ENCODE results near the gene PPP2R1B. TPM values are rescaled to one million over a fixed set of nuclear protein-coding genes. Genes with fewer than 3 reads are reported as not detected.
"Not testable (repeated sequence)": the region's sequence is repeated elsewhere in the genome, so short reads cannot be mapped to it uniquely, and the experiment has no call there.

Gene PPP2R1B
- total RNA-seq, 1 donor from 2014 or later = 35.6 TPM

DNA sequence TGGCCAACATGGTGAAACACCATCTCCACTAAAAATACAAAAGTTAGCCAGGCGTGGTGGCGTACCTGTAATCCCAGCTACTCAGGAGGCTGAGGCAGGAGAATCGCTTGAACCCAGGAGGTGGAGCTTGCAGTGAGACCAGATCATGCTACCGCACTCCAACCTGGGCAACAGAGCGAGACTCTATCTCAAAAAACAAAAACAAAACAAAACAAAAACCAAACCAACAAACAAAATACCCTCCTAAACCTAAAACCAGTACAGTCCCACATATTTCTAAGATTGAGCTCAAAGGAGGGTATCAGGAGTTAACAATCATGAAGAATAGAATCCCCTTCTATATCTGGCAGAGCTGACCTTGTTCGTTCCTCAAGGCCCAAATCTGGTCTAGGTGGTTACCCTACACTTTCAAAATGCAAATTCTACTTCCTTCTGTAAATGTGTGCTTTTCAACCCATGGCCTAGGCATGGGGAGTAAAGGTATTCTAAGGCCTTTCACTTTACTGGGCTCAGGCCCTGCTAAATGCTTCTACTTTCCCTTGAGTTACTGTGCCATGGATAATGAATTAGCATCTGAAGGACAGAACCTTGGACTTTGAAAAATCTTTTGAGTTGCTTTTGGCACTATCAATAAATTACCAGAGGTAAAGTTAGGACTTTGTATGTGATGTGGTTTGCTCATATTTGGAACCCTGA is 10.4 kb upstream of the PPP2R1B start:
- Histone ChIP-seq H3K4me1 (no peaks in the 10 kb centered on the region), H3K9me3 (no peaks in the 10 kb centered on the region), H3K4me3 (no peak overlapping the region), H3K27me3 (no peaks in the 10 kb centered on the region), H3K36me3 (no peaks in the 10 kb centered on the region), H3K27ac (no peak overlapping the region)
- no peak for DNase-seq (ENCODE audit: extremely low spot score in 2 of 2)
- TF ChIP-seq POLR2A (IDR thresholded peaks at IDR 0.05) = no peak
- no peak for TF ChIP-seq POLR2AphosphoS5 (IDR thresholded peaks at IDR 0.05; ENCODE audit: insufficient read depth in 1 of 2, low read depth in 1 of 2)
- TF ChIP-seq, protein P1, sequence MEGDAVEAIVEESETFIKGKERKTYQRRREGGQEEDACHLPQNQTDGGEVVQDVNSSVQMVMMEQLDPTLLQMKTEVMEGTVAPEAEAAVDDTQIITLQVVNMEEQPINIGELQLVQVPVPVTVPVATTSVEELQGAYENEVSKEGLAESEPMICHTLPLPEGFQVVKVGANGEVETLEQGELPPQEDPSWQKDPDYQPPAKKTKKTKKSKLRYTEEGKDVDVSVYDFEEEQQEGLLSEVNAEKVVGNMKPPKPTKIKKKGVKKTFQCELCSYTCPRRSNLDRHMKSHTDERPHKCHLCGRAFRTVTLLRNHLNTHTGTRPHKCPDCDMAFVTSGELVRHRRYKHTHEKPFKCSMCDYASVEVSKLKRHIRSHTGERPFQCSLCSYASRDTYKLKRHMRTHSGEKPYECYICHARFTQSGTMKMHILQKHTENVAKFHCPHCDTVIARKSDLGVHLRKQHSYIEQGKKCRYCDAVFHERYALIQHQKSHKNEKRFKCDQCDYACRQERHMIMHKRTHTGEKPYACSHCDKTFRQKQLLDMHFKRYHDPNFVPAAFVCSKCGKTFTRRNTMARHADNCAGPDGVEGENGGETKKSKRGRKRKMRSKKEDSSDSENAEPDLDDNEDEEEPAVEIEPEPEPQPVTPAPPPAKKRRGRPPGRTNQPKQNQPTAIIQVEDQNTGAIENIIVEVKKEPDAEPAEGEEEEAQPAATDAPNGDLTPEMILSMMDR (IDR thresholded peaks at IDR 0.05) = no peak
- intact Hi-C loops (cut with DNase I) = loop anchor here (2.0 to 5.0 kb wide), 2 partner anchors 66 to 180 kb away; no protein-coding TSS in a partner anchor

DNA sequence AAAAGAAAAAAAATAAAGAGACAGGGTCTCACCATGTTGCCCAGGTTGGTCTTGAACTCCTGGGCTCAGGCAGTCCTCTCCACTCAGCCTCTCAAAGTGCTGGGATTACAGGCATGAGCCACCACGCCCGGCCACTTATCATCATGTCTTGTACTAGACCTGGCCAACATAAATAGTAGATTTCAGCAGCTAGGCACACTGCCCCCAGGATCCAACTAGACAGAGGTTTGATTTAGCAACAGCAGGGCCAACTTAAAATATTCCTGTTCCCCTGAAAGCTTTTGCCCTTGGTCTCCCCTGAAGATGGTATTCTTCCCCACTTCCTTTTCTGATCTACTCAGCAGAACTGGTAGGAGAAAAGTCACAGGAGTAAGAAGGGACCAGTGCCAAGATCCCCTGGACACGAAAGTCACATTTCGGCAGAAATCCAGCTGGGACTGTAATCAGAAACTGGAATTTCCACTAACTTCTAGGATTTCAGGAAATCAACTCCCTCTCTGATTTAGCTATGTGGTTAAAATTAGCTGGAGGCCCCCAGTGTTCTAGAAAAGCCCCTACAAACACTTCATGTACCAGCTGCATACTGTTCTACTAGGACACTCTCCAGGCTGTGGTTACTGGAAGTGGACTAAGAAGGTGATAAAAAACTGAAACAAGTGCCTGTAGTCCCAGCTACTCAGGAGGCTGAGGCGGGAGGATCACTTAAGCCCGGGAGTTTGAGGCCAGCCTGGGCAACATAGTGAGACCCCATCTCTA is 8.9 kb upstream of the PPP2R1B start:
- TF ChIP-seq POLR2AphosphoS5 (IDR thresholded peaks at IDR 0.05; ENCODE audit: insufficient read depth in 1 of 2, low read depth in 1 of 2) = no peak
- TF ChIP-seq POLR2A (IDR thresholded peaks at IDR 0.05) = no peak
- TF ChIP-seq, protein P1 (IDR thresholded peaks at IDR 0.05) = no peak
- no peaks in the 10 kb centered on the region for H3K27me3 ChIP-seq
- intact Hi-C loops (cut with DNase I) = loop anchor here (5.0 kb wide), 1 partner anchor 67 kb away; no protein-coding TSS in a partner anchor
- no peak overlapping the region for H3K27ac ChIP-seq
- no peak overlapping the region for H3K4me3 ChIP-seq
- no peaks in the 10 kb centered on the region for H3K36me3 ChIP-seq
- H3K9me3 ChIP-seq = no peaks in the 10 kb centered on the region
- no peak for DNase-seq (ENCODE audit: extremely low spot score in 2 of 2)
- no peaks in the 10 kb centered on the region for H3K4me1 ChIP-seq

DNA sequence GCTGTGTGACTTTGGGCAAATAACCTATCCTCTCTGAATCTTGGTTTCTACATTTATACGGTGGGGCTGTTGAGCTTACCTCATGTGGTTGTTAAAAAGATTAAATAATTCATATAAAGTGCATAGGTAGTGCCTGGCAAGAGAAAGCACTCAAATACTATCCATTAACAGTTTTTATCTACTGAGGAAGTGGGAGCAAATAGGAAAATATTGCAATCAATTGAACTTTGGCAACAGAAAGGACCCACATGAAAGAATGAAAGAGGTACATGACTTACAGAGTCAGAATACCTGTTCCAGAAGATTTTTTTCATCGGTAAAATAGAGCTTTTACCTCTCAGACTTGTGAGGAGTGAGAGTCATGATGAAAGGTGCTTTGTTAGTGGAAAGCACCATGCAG is 6.3 kb upstream of the PPP2R1B start:
- intact Hi-C loops (cut with DNase I) = no loop called here
- H3K4me3 ChIP-seq = no peak overlapping the region

DNA sequence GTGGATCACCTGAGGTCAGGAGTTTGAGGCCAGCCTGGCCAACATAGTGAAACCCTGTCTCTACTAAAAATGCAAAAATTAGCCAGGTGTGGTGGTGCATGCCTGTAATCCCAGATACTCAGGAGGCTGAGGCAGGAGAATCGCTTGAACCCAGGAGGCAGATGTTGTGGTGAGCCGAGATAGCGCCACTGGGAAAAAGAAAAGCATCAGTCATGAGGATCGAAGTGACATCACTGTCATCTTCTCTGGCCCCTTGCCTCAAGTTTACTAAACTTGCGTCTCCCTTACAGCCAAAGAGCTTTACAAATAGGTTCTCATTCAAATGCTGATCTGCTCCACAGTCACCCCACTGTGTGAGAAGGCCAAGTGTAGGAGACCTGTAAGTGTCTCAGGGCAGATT is 5.0 kb upstream of the PPP2R1B start:
- H3K36me3 ChIP-seq; intact Hi-C loops (cut with DNase I); H3K9me3 ChIP-seq; H3K27ac ChIP-seq; H3K4me3 ChIP-seq; H3K27me3 ChIP-seq; DNase-seq (ENCODE audit: extremely low spot score in 2 of 2): not testable (repeated sequence)
- H3K4me1 ChIP-seq = peaks cover 11% of the 10 kb centered on the region

More for the DNA sequence above, 6.3 kb upstream of the PPP2R1B start:
- Histone ChIP-seq H3K36me3 (no peaks in the 10 kb centered on the region), H3K4me1 (peaks cover 1% of the 10 kb centered on the region), H3K27me3 (no peaks in the 10 kb centered on the region), H3K27ac (no peak overlapping the region), H3K9me3 (no peaks in the 10 kb centered on the region)
- no peak for DNase-seq (ENCODE audit: extremely low spot score in 2 of 2)
- TF ChIP-seq POLR2A (IDR thresholded peaks at IDR 0.05) = no peak
- TF ChIP-seq POLR2AphosphoS5 (IDR thresholded peaks at IDR 0.05; ENCODE audit: insufficient read depth in 1 of 2, low read depth in 1 of 2) = no peak
- TF ChIP-seq, protein P1 (IDR thresholded peaks at IDR 0.05) = no peak

DNA sequence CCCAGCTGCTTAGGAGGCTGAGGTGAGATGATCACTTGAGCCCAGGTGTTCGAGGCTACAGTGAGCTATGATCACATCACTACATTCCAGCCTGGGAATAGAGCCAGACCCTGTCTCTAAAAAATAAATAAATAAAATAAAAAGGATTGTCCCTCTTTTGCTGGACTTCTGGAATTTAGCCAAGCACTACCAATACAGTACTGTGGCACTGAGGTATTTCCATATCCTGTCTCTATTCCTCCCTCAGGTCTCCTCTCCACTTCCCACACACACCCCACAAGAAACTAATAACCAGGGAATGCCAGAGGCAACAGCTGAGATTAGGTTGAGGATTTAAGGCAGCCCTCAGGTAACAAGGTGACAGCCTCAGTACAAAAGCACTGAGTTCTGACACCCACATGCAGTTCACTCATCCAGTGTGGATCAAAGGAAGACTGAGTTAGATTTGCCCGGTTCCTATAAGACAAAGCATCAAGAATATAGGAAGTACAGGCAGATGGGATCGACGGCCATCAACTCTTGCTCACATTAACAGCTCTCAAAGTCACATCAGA is 4.5 kb upstream of the PPP2R1B start:
- Histone ChIP-seq H3K27ac (no peak overlapping the region), H3K9me3 (no peaks in the 10 kb centered on the region), H3K27me3 (no peaks in the 10 kb centered on the region), H3K4me1 (peaks cover 11% of the 10 kb centered on the region), H3K36me3 (no peaks in the 10 kb centered on the region), H3K4me3 (no peak overlapping the region)
- TF ChIP-seq, protein P1 (IDR thresholded peaks at IDR 0.05) = no peak
- TF ChIP-seq POLR2A (IDR thresholded peaks at IDR 0.05) = no peak
- TF ChIP-seq POLR2AphosphoS5 (IDR thresholded peaks at IDR 0.05; ENCODE audit: insufficient read depth in 1 of 2, low read depth in 1 of 2) = no peak
- intact Hi-C loops (cut with DNase I) = no loop called here
- DNase-seq (ENCODE audit: extremely low spot score in 2 of 2) = no peak
